Measurements from ENCODE around the gene ADCK1.

DNA sequence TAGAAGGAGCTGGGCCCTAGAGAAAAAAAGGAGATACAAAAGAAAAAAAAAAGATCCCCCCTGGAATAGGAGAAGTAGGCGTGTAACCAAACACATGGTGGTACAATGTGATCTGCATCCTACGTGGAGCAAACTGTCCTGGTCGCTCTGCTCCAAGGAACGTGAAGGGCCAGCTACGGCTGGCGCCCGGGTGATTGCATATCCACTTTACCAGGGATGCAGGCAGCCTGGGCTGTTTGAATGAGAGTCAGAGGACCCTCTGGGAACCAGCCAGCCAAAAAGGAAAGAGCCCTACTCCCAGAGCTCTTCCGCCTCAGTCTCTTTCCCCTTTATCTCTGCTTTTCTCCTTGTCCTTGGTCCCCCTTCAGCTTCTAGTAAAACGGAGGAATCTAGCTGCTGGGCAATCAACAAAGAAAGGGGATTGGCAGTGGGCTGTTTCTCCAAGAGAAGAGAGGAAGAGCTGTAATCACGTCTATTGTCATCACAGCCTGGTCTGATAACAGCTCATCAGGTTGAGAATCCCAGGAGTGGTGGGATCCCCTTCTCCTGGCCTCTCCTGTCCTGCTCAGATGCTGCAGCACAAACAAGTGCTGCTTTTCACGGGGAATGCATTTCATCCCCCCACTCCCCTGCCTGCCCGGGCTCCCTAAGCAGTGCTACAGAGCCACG, 156.0 kb downstream of the ADCK1 start:
- no peak for TF ChIP-seq CTCF (IDR thresholded peaks at IDR 0.05)
- no peak for TF ChIP-seq POLR2A (IDR thresholded peaks at IDR 0.05)
